Suprapubic skin (tissue), 4 donors: ENCODE measurements around the gene TMEFF1.

ENCODE experiments used
- EP300 ChIP-seq: sonication (generic); formaldehyde crosslinking; IDR thresholded peaks from one replicate; pipeline ENCODE4 v1.6.1; 2017; ENCODE audit warnings: antibody characterized with exemption
- POLR2A ChIP-seq, 2 donors: fragments of 450-650 bp; IDR thresholded peaks; one replicate each; pipeline ENCODE4 v1.6.1; 2017; ENCODE audit warnings: antibody characterized with exemption in 2 of 2, mild to moderate bottlenecking in 2 of 2, moderate library complexity in 2 of 2
- POLR2AphosphoS5 ChIP-seq, 3 donors: sonication (generic); formaldehyde crosslinking; IDR thresholded peaks; one replicate each; pipeline ENCODE4 v1.6.1; 2017; ENCODE audit warnings: antibody characterized with exemption in 3 of 3
- TF ChIP-seq, protein P1 (sequence below), 2 donors: fragments of 200-600 bp in 1 of 2; fragments of 450-650 bp in 1 of 2; sonication (generic) in 1 of 2; IDR thresholded peaks; one replicate each; pipeline ENCODE4 v1.5.1; 2016 to 2019; ENCODE audit warnings: antibody characterized with exemption in 2 of 2, mild to moderate bottlenecking in 1 of 2, moderate library complexity in 1 of 2

DNA sequence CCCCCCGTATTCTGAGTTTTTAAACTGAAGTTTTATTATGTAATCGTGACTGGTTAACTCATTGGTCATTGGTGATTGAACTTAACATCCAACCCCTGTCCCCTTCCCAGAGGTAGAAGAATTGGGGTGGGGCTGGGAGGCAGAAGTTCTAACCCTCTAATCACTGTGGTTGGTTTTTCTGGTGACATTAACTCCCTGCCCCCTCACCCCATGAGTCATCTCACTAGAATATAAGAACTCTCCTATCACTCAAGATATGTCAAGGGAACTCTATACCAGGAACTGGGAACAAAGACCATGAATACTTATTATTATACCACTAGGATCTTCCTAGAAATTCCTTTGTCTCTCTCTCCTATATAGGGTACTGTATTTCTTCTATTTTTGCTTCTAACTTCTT is 52.6 kb downstream of the TMEFF1 start:
- TF ChIP-seq, protein P1, sequence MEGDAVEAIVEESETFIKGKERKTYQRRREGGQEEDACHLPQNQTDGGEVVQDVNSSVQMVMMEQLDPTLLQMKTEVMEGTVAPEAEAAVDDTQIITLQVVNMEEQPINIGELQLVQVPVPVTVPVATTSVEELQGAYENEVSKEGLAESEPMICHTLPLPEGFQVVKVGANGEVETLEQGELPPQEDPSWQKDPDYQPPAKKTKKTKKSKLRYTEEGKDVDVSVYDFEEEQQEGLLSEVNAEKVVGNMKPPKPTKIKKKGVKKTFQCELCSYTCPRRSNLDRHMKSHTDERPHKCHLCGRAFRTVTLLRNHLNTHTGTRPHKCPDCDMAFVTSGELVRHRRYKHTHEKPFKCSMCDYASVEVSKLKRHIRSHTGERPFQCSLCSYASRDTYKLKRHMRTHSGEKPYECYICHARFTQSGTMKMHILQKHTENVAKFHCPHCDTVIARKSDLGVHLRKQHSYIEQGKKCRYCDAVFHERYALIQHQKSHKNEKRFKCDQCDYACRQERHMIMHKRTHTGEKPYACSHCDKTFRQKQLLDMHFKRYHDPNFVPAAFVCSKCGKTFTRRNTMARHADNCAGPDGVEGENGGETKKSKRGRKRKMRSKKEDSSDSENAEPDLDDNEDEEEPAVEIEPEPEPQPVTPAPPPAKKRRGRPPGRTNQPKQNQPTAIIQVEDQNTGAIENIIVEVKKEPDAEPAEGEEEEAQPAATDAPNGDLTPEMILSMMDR (IDR thresholded peaks at IDR 0.05): no peak
- no peak for TF ChIP-seq EP300
- no peak for TF ChIP-seq POLR2A (IDR thresholded peaks at IDR 0.05)
- no peak for TF ChIP-seq POLR2AphosphoS5 (IDR thresholded peaks at IDR 0.05)
